Measurements from ENCODE around the gene BACH1. TPM values are rescaled to one million over a fixed set of nuclear protein-coding genes. Genes with fewer than 3 reads are reported as not detected.
"Not testable (repeated sequence)": the region's sequence is repeated elsewhere in the genome, so short reads cannot be mapped to it uniquely, and the experiment has no call there.

BACH1 gene
- total RNA-seq, 2 experiments from 2014 or later, result 19.1 to 22.1 TPM

- Mint-ChIP-seq H3K4me3 (no peak overlapping the region), H3K36me3 (peaks cover 3% of the 10 kb centered on the region), H3K27me3 (no peaks in the 10 kb centered on the region), H3K27ac (no peak overlapping the region), H3K9me3 (ENCODE audit: low read depth) (no peaks in the 10 kb centered on the region), H3K4me1 (peaks cover 25% of the 10 kb centered on the region)
- ATAC-seq, result no peak
- DNase-seq, result no peak
- CTCF ChIA-PET, result interaction anchor here (1.0 to 2.3 kb wide), 2 partner anchors 13 to 26 kb away, joined by 4 to 11 read pairs; no protein-coding TSS in a partner anchor
Observed at GRCh38 chr21:29347274-29347681, 48.6 kb downstream of the BACH1 start.

GRCh38 chr21:29349702-29350101 lies 51.0 kb downstream of the BACH1 start:
- ATAC-seq, result no peak

GRCh38 chr21:29350246-29350779 lies 51.6 kb downstream of the BACH1 start:
- no peak for ATAC-seq
- no peak overlapping the region for H3K4me3 Mint-ChIP-seq
- H3K9me3 Mint-ChIP-seq (ENCODE audit: low read depth), result peaks cover 9% of the 10 kb centered on the region
- peaks cover 13% of the 10 kb centered on the region for H3K4me1 Mint-ChIP-seq
- CTCF ChIA-PET, result interaction anchor here (2.5 kb wide), 1 partner anchor 259 kb away, joined by 12 read pairs; no protein-coding TSS in a partner anchor
- H3K36me3 Mint-ChIP-seq, result peaks cover 19% of the 10 kb centered on the region
- H3K27ac Mint-ChIP-seq, result no peak overlapping the region
- DNase-seq, result no peak
- no peaks in the 10 kb centered on the region for H3K27me3 Mint-ChIP-seq

More at GRCh38 chr21:29349702-29350101, 51.0 kb downstream of the BACH1 start:
- Mint-ChIP-seq H3K4me1 (peaks cover 13% of the 10 kb centered on the region), H3K36me3 (peaks cover 18% of the 10 kb centered on the region), H3K4me3 (no peak overlapping the region), H3K27me3 (no peaks in the 10 kb centered on the region), H3K9me3 (ENCODE audit: low read depth) (peaks cover 8% of the 10 kb centered on the region), H3K27ac (no peak overlapping the region)
- DNase-seq, result no peak
- CTCF ChIA-PET, result interaction anchor here (1.2 to 2.5 kb wide), 7 partner anchors 10 to 270 kb away, joined by 3 to 15 read pairs (median 9); no protein-coding TSS in a partner anchor

GRCh38 chr21:29351691-29352090 lies 53.0 kb downstream of the BACH1 start:
- peaks cover 9% of the 10 kb centered on the region for H3K9me3 Mint-ChIP-seq (ENCODE audit: low read depth)
- CTCF ChIA-PET, result interaction anchor here (0.7 to 1.6 kb wide), 3 partner anchors 10 to 153 kb away, joined by 3 to 4 read pairs (median 3); no protein-coding TSS in a partner anchor
- H3K4me3 Mint-ChIP-seq, result no peak overlapping the region
- DNase-seq, result no peak
- H3K36me3 Mint-ChIP-seq, result peaks cover 19% of the 10 kb centered on the region
- peaks cover 12% of the 10 kb centered on the region for H3K4me1 Mint-ChIP-seq
- ATAC-seq, result no peak
- no peaks in the 10 kb centered on the region for H3K27me3 Mint-ChIP-seq
- no peak overlapping the region for H3K27ac Mint-ChIP-seq

GRCh38 chr21:29355043-29355710 lies 56.5 kb downstream of the BACH1 start:
- H3K27ac Mint-ChIP-seq; ATAC-seq; H3K4me1 Mint-ChIP-seq; DNase-seq; H3K4me3 Mint-ChIP-seq; H3K9me3 Mint-ChIP-seq (ENCODE audit: low read depth); H3K27me3 Mint-ChIP-seq: not testable (repeated sequence)
- H3K36me3 Mint-ChIP-seq, result peaks cover 19% of the 10 kb centered on the region
- CTCF ChIA-PET, result interaction anchor here (0.6 to 1.2 kb wide), 3 partner anchors 15 to 773 kb away, joined by 3 to 4 read pairs (median 3); no protein-coding TSS in a partner anchor

- H3K27ac Mint-ChIP-seq; H3K27me3 Mint-ChIP-seq; ATAC-seq; H3K9me3 Mint-ChIP-seq (ENCODE audit: low read depth); DNase-seq; H3K4me3 Mint-ChIP-seq; H3K4me1 Mint-ChIP-seq; CTCF ChIA-PET: not testable (repeated sequence)
- peaks cover 19% of the 10 kb centered on the region for H3K36me3 Mint-ChIP-seq
Observed at GRCh38 chr21:29356291-29356690, 57.6 kb downstream of the BACH1 start.

- H3K27ac Mint-ChIP-seq; CTCF ChIA-PET; H3K9me3 Mint-ChIP-seq (ENCODE audit: low read depth); H3K4me1 Mint-ChIP-seq; H3K4me3 Mint-ChIP-seq; H3K27me3 Mint-ChIP-seq; ATAC-seq; DNase-seq: not testable (repeated sequence)
- H3K36me3 Mint-ChIP-seq, result peaks cover 19% of the 10 kb centered on the region
Observed at GRCh38 chr21:29356810-29357209, 58.1 kb downstream of the BACH1 start.

GRCh38 chr21:29359718-29360117 lies 61.0 kb downstream of the BACH1 start:
- Mint-ChIP-seq H3K4me1 (peaks cover 3% of the 10 kb centered on the region), H3K27ac (no peak overlapping the region), H3K36me3 (peaks cover 3% of the 10 kb centered on the region), H3K9me3 (ENCODE audit: low read depth) (peaks cover under 1% of the 10 kb centered on the region), H3K4me3 (no peak overlapping the region), H3K27me3 (no peaks in the 10 kb centered on the region)
- no peak for DNase-seq
- no peak for ATAC-seq
- CTCF ChIA-PET, result interaction anchor here (1.7 to 3.1 kb wide), 2 partner anchors 12 to 17 kb away, joined by 5 to 11 read pairs; no protein-coding TSS in a partner anchor

GRCh38 chr21:29360799-29361765 lies 62.4 kb downstream of the BACH1 start:
- CTCF ChIA-PET, result interaction anchor here (0.7 to 3.1 kb wide), 6 partner anchors 10 to 615 kb away, joined by 3 to 11 read pairs (median 4); no protein-coding TSS in a partner anchor
- H3K4me3 Mint-ChIP-seq, result no peak overlapping the region
- peaks cover 3% of the 10 kb centered on the region for H3K4me1 Mint-ChIP-seq
- no peak overlapping the region for H3K27ac Mint-ChIP-seq
- DNase-seq (no peak), ATAC-seq (no peak)
- peaks cover 1% of the 10 kb centered on the region for H3K36me3 Mint-ChIP-seq
- H3K27me3 Mint-ChIP-seq, result no peaks in the 10 kb centered on the region
- H3K9me3 Mint-ChIP-seq (ENCODE audit: low read depth), result no peaks in the 10 kb centered on the region

GRCh38 chr21:29362758-29363157 lies 64.0 kb downstream of the BACH1 start:
- peaks cover 3% of the 10 kb centered on the region for H3K4me1 Mint-ChIP-seq

GRCh38 chr21:29365661-29366265 lies 67.0 kb downstream of the BACH1 start:
- CTCF ChIA-PET, result interaction anchor here (1.6 kb wide), 1 partner anchor 11 kb away, joined by 6 read pairs; no protein-coding TSS in a partner anchor
- H3K27ac Mint-ChIP-seq, result no peak overlapping the region
- DNase-seq, result no peak
- no peak overlapping the region for H3K4me3 Mint-ChIP-seq
- H3K4me1 Mint-ChIP-seq, result no peaks in the 10 kb centered on the region
- H3K36me3 Mint-ChIP-seq, result peaks cover 3% of the 10 kb centered on the region
- H3K27me3 Mint-ChIP-seq, result no peaks in the 10 kb centered on the region
- ATAC-seq, result no peak
- H3K9me3 Mint-ChIP-seq (ENCODE audit: low read depth), result no peaks in the 10 kb centered on the region

More at GRCh38 chr21:29362758-29363157, 64.0 kb downstream of the BACH1 start:
- Mint-ChIP-seq H3K27me3 (no peaks in the 10 kb centered on the region), H3K27ac (no peak overlapping the region), H3K36me3 (peaks cover 3% of the 10 kb centered on the region), H3K4me3 (no peak overlapping the region), H3K9me3 (ENCODE audit: low read depth) (no peaks in the 10 kb centered on the region)
- ATAC-seq, result no peak
- CTCF ChIA-PET, result no interaction called here
- no peak for DNase-seq

- CTCF ChIA-PET, result no interaction called here
- no peak for ATAC-seq
- H3K27ac Mint-ChIP-seq, result no peak overlapping the region
- H3K9me3 Mint-ChIP-seq (ENCODE audit: low read depth), result no peaks in the 10 kb centered on the region
- no peak overlapping the region for H3K4me3 Mint-ChIP-seq
- no peaks in the 10 kb centered on the region for H3K27me3 Mint-ChIP-seq
- peaks cover 3% of the 10 kb centered on the region for H3K36me3 Mint-ChIP-seq
- H3K4me1 Mint-ChIP-seq, result peaks cover 1% of the 10 kb centered on the region
- no peak for DNase-seq
Observed at GRCh38 chr21:29366532-29366931, 67.8 kb downstream of the BACH1 start.

GRCh38 chr21:29367335-29367734 lies 68.6 kb downstream of the BACH1 start:
- CTCF ChIA-PET, result no interaction called here
- peaks cover 2% of the 10 kb centered on the region for H3K4me1 Mint-ChIP-seq
- no peak overlapping the region for H3K27ac Mint-ChIP-seq
- no peaks in the 10 kb centered on the region for H3K27me3 Mint-ChIP-seq
- H3K4me3 Mint-ChIP-seq, result no peak overlapping the region
- ATAC-seq (no peak), DNase-seq (no peak)
- H3K36me3 Mint-ChIP-seq, result peaks cover 3% of the 10 kb centered on the region
- no peaks in the 10 kb centered on the region for H3K9me3 Mint-ChIP-seq (ENCODE audit: low read depth)
